ENCODE results near the gene SLC22A23.

- TF ChIP-seq CTCF (IDR thresholded peaks at IDR 0.05) (no peak), POLR2A (IDR thresholded peaks at IDR 0.05) (no peak)
Measured at GRCh38 chr6:3261921-3262320, 194.9 kb downstream of the SLC22A23 start.

Measured in adrenal gland (tissue), 5 donors.